ENCODE results near the gene PRPF8. TPM values are rescaled to one million over a fixed set of nuclear protein-coding genes. Genes with fewer than 3 reads are reported as not detected.

Gene PRPF8
- total RNA-seq, 1 donor from 2014 or later: 297 TPM

DNA sequence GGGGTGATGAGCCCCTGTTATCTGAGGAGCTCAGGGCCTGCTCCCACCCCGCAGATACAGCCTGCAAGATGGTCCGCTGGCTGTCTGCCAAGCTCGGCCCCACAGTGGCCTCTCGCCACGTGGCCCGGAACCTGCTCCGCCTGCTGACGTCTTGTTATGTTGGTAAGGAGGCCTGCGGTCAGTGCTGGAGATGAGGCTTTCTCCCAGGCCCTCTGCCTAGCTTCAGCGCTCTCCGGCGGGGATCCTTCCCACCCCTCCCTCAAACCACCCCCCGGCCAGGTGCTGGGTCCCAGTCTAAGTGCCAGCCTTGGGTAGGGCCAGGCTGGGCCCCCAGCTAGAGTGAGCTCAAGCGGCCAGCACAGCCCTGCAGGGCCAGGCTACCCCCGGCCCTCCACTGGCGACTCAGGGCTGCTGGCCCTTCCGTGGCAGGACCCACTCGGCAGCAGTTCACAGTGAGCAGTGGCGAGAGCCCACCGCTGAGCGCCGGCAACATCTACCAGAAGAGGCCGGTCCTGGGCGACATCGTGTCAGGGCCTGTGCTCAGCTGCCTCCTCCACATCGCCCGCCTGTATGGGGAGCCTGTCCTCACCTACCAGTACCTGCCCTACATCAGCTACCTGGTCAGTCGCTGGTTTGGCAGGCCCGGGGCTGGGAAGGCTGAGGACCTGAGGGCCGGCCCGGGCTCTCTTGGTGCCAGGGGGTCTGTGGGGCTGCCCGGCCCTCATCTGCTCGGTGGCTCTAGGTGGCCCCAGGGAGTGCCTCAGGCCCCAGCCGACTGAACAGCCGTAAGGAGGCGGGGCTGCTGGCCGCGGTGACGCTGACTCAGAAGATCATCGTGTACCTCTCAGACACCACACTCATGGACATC, 45.9 kb upstream of the PRPF8 start:
- no peak for DNase-seq
- H3K36me3 Mint-ChIP-seq (ENCODE audit: unreplicated experiment): peaks cover 7% of the 10 kb centered on the region
- TF ChIP-seq, protein P1, sequence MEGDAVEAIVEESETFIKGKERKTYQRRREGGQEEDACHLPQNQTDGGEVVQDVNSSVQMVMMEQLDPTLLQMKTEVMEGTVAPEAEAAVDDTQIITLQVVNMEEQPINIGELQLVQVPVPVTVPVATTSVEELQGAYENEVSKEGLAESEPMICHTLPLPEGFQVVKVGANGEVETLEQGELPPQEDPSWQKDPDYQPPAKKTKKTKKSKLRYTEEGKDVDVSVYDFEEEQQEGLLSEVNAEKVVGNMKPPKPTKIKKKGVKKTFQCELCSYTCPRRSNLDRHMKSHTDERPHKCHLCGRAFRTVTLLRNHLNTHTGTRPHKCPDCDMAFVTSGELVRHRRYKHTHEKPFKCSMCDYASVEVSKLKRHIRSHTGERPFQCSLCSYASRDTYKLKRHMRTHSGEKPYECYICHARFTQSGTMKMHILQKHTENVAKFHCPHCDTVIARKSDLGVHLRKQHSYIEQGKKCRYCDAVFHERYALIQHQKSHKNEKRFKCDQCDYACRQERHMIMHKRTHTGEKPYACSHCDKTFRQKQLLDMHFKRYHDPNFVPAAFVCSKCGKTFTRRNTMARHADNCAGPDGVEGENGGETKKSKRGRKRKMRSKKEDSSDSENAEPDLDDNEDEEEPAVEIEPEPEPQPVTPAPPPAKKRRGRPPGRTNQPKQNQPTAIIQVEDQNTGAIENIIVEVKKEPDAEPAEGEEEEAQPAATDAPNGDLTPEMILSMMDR (IDR thresholded peaks at IDR 0.05; ENCODE audit: partially characterized antibody, unreplicated experiment): no peak
- H3K27ac Mint-ChIP-seq (ENCODE audit: unreplicated experiment): no peak overlapping the region
- peaks cover 3% of the 10 kb centered on the region for H3K4me1 Mint-ChIP-seq (ENCODE audit: low read depth, unreplicated experiment)
- H3K4me3 Mint-ChIP-seq (ENCODE audit: unreplicated experiment): no peak overlapping the region
- peaks cover 5% of the 10 kb centered on the region for H3K27me3 Mint-ChIP-seq (ENCODE audit: unreplicated experiment)
- peaks cover 2% of the 10 kb centered on the region for H3K9me3 Mint-ChIP-seq (ENCODE audit: unreplicated experiment)

DNA sequence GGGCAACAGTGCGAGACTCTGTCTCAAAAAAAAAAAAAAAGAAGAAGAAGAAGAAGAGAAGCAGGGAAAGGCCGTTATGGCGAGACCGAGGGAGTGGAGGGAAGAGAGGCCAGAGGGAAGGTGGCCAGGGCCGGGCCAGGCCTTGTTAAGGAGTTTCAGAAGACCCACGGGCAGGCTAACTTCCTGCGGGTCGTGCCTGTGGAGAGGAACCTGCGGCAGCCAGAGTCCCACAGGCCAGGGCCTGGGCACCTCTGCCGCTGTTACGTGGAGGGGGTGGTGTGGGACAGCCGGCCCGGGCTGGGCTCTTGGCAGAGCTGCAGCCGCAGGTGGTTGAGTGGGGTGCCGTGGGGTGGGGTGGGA, 45.3 kb upstream of the PRPF8 start:
- H3K27ac Mint-ChIP-seq (ENCODE audit: unreplicated experiment): no peak overlapping the region
- H3K36me3 Mint-ChIP-seq (ENCODE audit: unreplicated experiment): peaks cover 7% of the 10 kb centered on the region
- no peak overlapping the region for H3K4me3 Mint-ChIP-seq (ENCODE audit: unreplicated experiment)
- H3K27me3 Mint-ChIP-seq (ENCODE audit: unreplicated experiment): peaks cover 5% of the 10 kb centered on the region
- peaks cover 3% of the 10 kb centered on the region for H3K4me1 Mint-ChIP-seq (ENCODE audit: low read depth, unreplicated experiment)
- DNase-seq: no peak
- TF ChIP-seq, protein P1 (IDR thresholded peaks at IDR 0.05; ENCODE audit: partially characterized antibody, unreplicated experiment): no peak
- peaks cover 2% of the 10 kb centered on the region for H3K9me3 Mint-ChIP-seq (ENCODE audit: unreplicated experiment)

DNA sequence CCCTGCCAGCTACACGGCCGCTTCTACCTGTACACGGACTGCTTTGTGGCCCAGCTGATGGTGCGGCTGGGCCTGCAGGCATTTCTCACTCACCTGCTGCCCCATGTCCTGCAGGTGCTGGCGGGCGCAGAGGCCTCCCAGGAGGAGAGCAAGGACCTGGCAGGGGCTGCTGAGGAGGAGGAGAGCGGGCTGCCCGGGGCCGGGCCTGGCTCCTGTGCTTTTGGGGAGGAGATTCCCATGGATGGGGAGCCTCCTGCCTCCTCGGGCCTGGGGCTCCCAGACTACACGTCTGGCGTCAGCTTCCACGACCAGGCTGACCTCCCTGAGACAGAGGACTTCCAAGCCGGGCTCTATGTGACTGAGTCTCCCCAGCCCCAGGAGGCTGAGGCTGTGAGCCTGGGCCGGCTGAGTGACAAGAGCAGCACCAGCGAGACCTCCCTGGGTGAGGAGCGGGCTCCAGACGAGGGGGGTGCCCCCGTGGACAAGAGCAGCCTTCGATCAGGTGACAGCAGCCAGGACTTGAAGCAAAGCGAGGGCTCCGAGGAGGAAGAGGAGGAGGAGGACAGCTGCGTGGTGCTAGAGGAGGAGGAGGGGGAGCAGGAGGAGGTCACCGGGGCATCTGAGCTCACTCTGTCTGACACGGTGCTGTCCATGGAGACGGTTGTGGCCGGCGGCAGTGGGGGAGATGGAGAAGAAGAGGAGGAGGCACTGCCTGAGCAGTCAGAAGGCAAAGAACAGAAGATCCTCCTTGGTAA, 43.4 kb upstream of the PRPF8 start:
- Mint-ChIP-seq H3K27ac (ENCODE audit: unreplicated experiment) (no peak overlapping the region), H3K4me3 (ENCODE audit: unreplicated experiment) (no peak overlapping the region), H3K36me3 (ENCODE audit: unreplicated experiment) (peaks cover 7% of the 10 kb centered on the region), H3K27me3 (ENCODE audit: unreplicated experiment) (peaks cover 6% of the 10 kb centered on the region), H3K4me1 (ENCODE audit: low read depth, unreplicated experiment) (peaks cover 4% of the 10 kb centered on the region), H3K9me3 (ENCODE audit: unreplicated experiment) (peaks cover 5% of the 10 kb centered on the region)
- TF ChIP-seq, protein P1 (IDR thresholded peaks at IDR 0.05; ENCODE audit: partially characterized antibody, unreplicated experiment): no peak
- no peak for DNase-seq

DNA sequence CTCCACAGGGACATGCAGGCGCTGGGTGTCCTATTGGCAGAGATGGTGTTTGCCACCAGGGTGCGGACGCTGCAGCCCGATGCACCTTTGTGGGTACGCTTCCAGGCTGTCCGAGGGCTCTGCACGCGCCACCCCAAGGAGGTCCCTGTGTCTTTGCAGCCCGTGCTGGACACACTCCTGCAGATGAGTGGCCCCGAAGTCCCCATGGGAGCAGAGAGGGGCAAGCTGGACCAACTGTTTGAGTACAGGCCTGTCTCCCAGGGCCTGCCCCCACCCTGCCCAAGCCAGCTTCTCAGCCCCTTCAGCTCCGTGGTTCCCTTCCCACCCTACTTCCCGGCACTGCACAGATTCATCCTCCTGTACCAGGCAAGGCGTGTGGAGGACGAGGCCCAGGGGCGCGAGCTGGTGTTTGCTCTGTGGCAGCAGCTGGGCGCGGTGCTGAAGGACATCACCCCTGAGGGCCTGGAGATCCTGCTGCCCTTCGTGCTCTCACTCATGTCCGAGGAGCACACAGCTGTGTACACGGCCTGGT, 42.7 kb upstream of the PRPF8 start:
- Mint-ChIP-seq H3K36me3 (ENCODE audit: unreplicated experiment) (peaks cover 7% of the 10 kb centered on the region), H3K27me3 (ENCODE audit: unreplicated experiment) (peaks cover 8% of the 10 kb centered on the region), H3K4me1 (ENCODE audit: low read depth, unreplicated experiment) (peaks cover 3% of the 10 kb centered on the region), H3K4me3 (ENCODE audit: unreplicated experiment) (no peak overlapping the region), H3K9me3 (ENCODE audit: unreplicated experiment) (peaks cover 5% of the 10 kb centered on the region), H3K27ac (ENCODE audit: unreplicated experiment) (no peak overlapping the region)
- TF ChIP-seq, protein P1 (IDR thresholded peaks at IDR 0.05; ENCODE audit: partially characterized antibody, unreplicated experiment): no peak
- DNase-seq: no peak
